ENCODE measurements around the gene FAM241B.

FAM241B gene

GRCh38 chr10:69634759-69635425 lies 4.8 kb downstream of the FAM241B start:
- no peak for DNase-seq

GRCh38 chr10:69635428-69636272 lies 5.6 kb downstream of the FAM241B start:
- DNase-seq = no peak

GRCh38 chr10:69636273-69636575 lies 6.2 kb downstream of the FAM241B start:
- no peak for DNase-seq

- peak; percentile 11 for DNase-seq
These were observed 6.9 kb downstream of the FAM241B start for GRCh38 chr10:69636626-69637605.

- DNase-seq = no peak
These were observed 8.6 kb downstream of the FAM241B start for GRCh38 chr10:69638642-69639041.

- DNase-seq = peak; percentile 53
These were observed 9.5 kb downstream of the FAM241B start for GRCh38 chr10:69639291-69640195.

GRCh38 chr10:69640196-69640980 lies 10.3 kb downstream of the FAM241B start:
- DNase-seq = no peak

GRCh38 chr10:69641261-69641980 lies 11.4 kb downstream of the FAM241B start:
- DNase-seq = no peak

- no peak for DNase-seq
These were observed 12.7 kb downstream of the FAM241B start for GRCh38 chr10:69642747-69643146.

- DNase-seq = no peak
These were observed 14.0 kb downstream of the FAM241B start for GRCh38 chr10:69643779-69644657.

- DNase-seq = peak; percentile 68
These were observed 14.7 kb downstream of the FAM241B start for GRCh38 chr10:69644658-69645295.

GRCh38 chr10:69645296-69646184 lies 15.5 kb downstream of the FAM241B start:
- no peak for DNase-seq

GRCh38 chr10:69646185-69647060 lies 16.4 kb downstream of the FAM241B start:
- DNase-seq = no peak

- no peak for DNase-seq
These were observed 17.1 kb downstream of the FAM241B start for GRCh38 chr10:69647126-69647525.

GRCh38 chr10:69647819-69648218 lies 17.8 kb downstream of the FAM241B start:
- DNase-seq = no peak

- no peak for DNase-seq
These were observed 18.4 kb downstream of the FAM241B start for GRCh38 chr10:69648461-69648860.

Data from NCI-H510A treated with DMSO at 0.1 percent for 48 hours (cell line).